ENCODE results near the gene CAPN9.

Gene CAPN9

DNA sequence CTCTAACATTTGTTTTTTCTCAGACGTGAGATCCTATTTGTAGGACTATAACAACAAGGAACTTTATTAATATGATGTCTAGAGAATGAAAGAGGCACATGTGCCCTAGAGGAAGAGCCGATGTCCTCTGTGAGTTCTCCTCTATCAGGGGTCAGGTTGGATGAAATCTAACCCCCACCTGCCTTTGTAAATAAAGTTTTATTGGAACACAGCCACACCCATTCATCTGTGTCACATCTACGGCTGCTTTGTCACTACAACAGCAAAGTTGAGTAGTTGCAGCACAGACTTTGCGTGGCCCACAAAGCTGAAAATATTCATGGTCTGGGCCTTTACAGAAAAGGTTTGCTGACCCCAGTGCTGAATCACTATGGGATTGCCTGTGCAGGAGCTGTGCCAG lies 571 bp upstream of the CAPN9 start:
- POLR2A ChIA-PET = no interaction called here
- DNase-seq (ENCODE audit: low read depth, low spot score) = no peak
- H3K4me3 ChIP-seq (ENCODE audit: low read depth, low read length) = no peak overlapping the region
- CTCF ChIA-PET = no interaction called here
- TF ChIP-seq CTCF (IDR thresholded peaks at IDR 0.05; ENCODE audit: insufficient read depth, low read length, missing control alignments) = no peak

DNA sequence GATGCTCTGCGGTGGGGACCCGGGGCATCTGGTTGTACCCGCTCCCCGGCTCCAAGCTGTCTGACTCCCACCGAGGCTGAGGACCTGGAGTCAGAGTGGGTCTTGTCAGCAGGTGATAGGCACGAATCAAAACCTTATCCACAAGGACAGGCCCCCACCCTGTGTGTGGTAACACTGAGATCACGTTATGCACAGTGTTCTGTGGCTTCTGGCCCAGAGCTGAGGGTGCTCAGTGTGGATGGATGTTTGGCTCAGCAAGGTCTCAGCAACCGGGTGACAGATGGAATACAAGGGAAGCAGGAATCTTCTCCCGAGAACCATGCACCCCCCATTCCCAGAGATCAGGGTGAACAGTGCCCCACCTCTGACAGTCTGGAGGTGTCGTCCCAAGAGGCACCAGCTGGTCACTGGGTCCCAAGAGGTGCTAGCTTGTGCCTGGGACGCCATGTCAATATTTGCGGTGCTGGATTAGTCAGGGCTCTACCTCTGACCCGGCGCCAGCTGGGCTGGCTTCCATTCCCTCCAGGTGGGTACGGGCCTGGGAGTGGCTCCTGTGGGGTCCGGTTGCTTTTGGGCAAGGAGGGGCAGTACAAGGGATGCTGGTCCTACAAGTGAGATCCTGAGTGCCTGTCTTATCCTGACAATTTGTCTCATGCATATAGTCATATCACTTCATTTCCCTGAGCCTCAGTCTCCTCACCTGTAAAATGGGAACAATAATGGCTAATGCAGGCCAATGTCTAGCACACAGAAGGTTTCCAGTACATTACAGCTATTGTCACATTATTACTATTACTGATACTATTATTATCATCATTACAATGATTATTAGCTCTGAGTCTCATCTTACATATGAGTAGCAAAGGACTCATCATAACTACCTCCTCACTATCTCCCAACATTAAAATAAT lies 957 bp downstream of the CAPN9 start:
- TF ChIP-seq CTCF (IDR thresholded peaks at IDR 0.05; ENCODE audit: insufficient read depth, low read length, missing control alignments) = no peak
- H3K4me3 ChIP-seq (ENCODE audit: low read depth, low read length) = no peak overlapping the region
- no peak for DNase-seq (ENCODE audit: low read depth, low spot score)
- ChIA-PET CTCF (no interaction called here), POLR2A (no interaction called here)

- ChIA-PET POLR2A (no interaction called here), CTCF (no interaction called here)
- TF ChIP-seq CTCF (IDR thresholded peaks at IDR 0.05; ENCODE audit: insufficient read depth, low read length, missing control alignments) = no peak
- DNase-seq (ENCODE audit: low read depth, low spot score) = no peak
- no peak overlapping the region for H3K4me3 ChIP-seq (ENCODE audit: low read depth, low read length)
These were observed 2.0 kb downstream of the CAPN9 start for GRCh38 chr1:230749150-230749549.

DNA sequence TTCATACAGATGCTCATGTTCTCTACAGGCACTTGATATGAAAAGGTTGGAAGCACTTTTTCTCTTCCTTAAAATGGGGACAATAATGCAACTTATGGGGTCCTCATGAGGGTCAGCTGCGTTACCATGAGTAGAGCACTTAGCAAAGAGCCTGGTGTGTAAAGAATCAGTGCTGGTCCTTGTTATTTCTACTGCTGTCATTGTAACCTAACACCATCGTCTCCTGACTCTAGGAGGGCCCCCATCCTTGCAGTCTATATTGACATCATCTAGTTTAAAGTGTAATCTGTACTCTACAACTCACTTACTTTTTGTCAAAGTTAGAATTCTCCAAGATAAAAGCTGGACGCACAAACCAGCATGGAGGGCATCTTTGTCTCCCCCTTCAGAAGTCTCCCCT lies 2.4 kb downstream of the CAPN9 start:
- H3K4me3 ChIP-seq (ENCODE audit: low read depth, low read length) = no peak overlapping the region
- TF ChIP-seq CTCF (IDR thresholded peaks at IDR 0.05; ENCODE audit: insufficient read depth, low read length, missing control alignments) = no peak
- ChIA-PET CTCF (no interaction called here), POLR2A (no interaction called here)
- DNase-seq (ENCODE audit: low read depth, low spot score) = no peak

DNA sequence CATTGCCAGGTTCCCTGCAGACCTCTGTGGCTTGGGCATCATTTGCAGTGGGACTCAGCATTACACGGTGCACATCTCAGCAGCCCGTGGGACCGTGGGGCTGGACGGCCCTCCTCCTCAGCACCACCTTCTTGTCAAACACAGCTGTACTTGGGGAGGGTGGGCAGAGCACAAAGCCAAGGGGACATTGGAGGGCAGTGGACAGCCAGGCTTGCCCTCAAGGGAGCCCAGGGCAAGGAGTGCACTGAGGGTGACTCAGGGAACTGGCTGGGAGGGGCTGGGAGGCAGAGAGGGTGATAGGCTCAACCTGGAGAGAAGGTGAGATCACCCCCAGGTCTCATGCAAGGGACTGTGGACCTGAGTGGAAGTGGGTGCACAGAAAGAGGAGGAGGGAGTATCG lies 3.4 kb downstream of the CAPN9 start:
- ChIA-PET CTCF (no interaction called here), POLR2A (no interaction called here)
- no peak for DNase-seq (ENCODE audit: low read depth, low spot score)
- H3K4me3 ChIP-seq (ENCODE audit: low read depth, low read length) = no peak overlapping the region
- TF ChIP-seq CTCF (IDR thresholded peaks at IDR 0.05; ENCODE audit: insufficient read depth, low read length, missing control alignments) = no peak

DNA sequence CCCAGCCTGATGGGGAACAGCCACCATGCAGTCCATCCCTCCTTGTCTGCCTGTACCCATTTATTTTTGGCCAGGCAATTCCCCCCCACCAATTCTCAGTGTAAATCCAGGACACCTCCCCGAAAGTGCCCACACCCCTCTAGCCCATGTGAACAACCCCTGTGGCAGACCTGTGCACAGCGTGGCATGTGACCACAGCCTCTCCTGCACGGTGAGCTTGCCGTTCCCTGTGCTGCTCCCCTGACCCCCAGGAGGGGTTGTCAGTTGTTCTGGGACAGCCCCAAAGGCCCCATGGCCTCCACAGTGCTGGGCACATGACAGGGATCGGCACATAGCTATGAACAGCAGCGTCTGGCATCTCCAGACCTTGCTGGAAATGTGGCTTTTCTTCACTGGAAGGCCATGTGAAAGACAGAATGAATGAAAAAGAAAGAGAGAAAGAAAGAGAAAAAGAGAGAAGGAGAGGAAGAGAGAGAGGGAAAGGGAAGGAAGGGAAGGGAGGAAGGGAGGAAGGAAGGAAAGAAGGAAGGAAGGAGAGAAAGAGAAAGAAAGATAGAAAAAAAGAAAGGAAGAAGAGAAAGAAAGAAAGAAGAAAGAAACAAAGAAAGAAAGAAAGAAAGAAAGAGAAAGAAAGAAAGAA lies 3.9 kb downstream of the CAPN9 start:
- no peak for TF ChIP-seq CTCF (IDR thresholded peaks at IDR 0.05; ENCODE audit: insufficient read depth, low read length, missing control alignments)
- no peak for DNase-seq (ENCODE audit: low read depth, low spot score)
- POLR2A ChIA-PET = no interaction called here
- no peak overlapping the region for H3K4me3 ChIP-seq (ENCODE audit: low read depth, low read length)
- CTCF ChIA-PET = no interaction called here

Measured in AG04449 (cell line).